ENCODE measurements around the gene RBM25.
"Not testable (repeated sequence)": the region's sequence is repeated elsewhere in the genome, so short reads cannot be mapped to it uniquely, and the experiment has no call there.

RBM25 gene

DNA sequence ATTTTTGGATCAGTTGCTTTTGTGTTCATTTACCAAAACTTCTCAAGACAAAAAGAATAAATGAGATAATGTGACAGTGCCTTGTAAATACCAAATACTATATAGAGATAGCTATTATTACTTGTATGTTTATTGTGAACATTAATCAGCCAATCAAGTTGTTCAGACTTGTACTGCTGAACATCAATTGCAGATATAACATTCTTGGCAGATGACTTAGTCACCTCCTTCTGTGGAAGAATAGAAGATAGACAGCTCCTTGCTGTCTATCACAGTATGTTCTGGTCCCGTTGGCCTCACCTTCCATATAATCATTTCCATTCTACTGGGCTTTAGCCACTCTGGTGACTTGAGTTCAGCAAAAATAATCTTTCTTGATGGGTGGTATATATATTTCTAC, 108.1 kb downstream of the RBM25 start:
- DNase-seq (ENCODE audit: low read depth, low spot score), result no peak
- H3K27ac ChIP-seq, result no peak overlapping the region

DNA sequence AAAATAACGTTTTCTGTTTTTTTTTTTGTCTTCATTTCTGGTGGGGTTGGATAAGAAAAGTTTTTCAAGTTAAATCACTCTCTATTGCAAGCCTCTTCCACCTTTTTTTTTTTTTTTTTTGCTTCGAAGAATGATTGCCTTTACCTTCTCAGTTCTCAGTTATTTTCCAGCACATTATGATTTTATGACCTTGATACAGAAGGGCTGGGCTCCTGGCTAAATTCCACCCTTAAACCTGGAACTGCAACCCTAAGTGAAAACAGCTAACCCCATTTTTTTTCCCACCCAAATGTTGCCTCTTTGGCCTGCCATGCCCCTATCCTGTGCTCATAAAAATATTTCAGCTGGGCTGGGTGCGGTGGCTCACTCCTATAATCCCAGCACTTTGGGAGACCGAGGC, 109.4 kb downstream of the RBM25 start:
- no peak overlapping the region for H3K27ac ChIP-seq
- no peak for DNase-seq (ENCODE audit: low read depth, low spot score)

- H3K27ac ChIP-seq, result no peak overlapping the region
- DNase-seq (ENCODE audit: low read depth, low spot score), result no peak
These were observed 109.9 kb downstream of the RBM25 start for GRCh38 chr14:73168274-73168673.

- H3K27ac ChIP-seq, result no peak overlapping the region
- DNase-seq (ENCODE audit: low read depth, low spot score), result no peak
These were observed 110.4 kb downstream of the RBM25 start for GRCh38 chr14:73168691-73169090.

DNA sequence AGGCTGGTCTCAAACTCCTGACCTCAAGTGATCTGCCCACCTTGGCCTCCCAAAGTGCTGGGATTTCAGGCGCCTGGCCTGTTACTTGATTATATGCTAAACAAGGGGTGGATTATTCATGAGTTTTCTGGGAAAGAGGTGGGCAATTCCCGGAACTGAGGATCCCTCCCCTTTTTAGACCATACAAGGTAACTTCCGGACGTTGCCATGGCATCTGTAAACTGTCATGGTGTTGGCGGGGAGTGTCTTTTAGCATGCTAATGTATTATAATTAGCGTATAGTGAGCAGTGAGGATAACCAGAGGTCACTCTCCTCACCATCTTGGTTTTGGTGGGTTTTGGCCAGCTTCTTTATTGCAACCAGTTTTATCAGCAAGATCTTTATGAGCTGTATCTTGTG, 111.5 kb downstream of the RBM25 start:
- not testable (repeated sequence) for H3K27ac ChIP-seq; DNase-seq (ENCODE audit: low read depth, low spot score)

GRCh38 chr14:73170686-73171085, 112.4 kb downstream of the RBM25 start:
- H3K27ac ChIP-seq, result no peak overlapping the region
- no peak for DNase-seq (ENCODE audit: low read depth, low spot score)

GRCh38 chr14:73172500-73172899, 114.2 kb downstream of the RBM25 start:
- no peak overlapping the region for H3K27ac ChIP-seq

DNA sequence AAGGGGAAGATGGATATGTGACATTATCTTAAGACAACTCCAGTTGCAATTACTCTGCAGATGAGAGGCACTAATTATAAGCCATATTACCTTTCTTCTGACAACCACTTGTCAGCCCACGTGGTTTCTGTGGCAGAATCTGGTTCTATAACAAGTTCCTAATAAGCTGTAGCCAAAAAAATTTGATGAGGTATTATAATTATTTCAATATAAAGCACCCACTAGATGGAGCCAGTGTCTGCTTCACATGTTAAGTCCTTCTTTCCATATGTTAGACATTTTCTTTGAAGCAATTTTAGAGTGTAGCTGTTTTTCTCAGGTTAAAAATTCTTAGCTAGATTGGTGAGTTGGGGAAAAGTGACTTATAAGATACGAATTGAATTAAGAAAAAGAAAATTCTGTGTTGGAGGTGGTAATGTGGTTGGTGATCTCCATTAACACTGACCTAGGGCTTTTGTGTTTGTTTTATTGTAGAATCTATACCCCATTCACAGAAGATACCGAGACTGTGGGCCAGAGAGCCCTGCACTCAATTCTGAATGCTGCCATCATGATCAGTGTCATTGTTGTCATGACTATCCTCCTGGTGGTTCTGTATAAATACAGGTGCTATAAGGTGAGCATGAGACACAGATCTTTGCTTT, 114.9 kb downstream of the RBM25 start:
- H3K27ac ChIP-seq, result no peak overlapping the region
- no peak for DNase-seq (ENCODE audit: low read depth, low spot score)

More at GRCh38 chr14:73172500-73172899, 114.2 kb downstream of the RBM25 start:
- DNase-seq (ENCODE audit: low read depth, low spot score), result no peak

Measured in epithelial cell of prostate (primary cell).